ENCODE data around the gene RUVBL2.

DNA sequence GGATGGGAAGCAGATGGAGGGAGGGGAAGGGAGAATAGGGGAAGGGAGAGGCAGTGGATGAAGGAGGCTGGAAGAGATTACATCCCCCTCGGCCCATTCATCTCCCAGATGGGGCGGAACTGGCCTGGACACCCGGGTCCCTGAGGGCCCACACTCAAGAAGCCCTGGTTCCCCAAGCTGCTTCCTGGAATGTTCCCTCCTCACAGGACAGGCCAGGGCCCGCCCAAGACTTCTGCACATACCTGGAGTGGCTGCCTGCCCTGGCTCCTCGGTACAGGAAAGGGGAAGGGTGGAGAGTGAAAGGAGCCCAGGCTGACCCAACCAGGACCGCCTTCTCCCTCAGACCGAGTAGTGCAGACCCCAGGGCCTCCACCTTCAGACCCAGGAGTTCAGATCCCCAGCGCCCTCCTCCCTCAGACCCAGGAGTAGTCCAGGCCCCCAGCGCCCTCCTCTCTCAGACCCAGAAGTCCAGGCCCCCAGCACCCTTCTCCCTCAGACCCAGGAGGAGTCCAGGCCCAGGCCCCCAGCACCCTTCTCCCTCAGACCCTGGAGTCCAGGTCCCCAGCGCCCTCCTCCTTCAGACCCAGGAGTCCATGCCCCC is 70.4 kb downstream of the RUVBL2 start:
- TF ChIP-seq, protein P1, sequence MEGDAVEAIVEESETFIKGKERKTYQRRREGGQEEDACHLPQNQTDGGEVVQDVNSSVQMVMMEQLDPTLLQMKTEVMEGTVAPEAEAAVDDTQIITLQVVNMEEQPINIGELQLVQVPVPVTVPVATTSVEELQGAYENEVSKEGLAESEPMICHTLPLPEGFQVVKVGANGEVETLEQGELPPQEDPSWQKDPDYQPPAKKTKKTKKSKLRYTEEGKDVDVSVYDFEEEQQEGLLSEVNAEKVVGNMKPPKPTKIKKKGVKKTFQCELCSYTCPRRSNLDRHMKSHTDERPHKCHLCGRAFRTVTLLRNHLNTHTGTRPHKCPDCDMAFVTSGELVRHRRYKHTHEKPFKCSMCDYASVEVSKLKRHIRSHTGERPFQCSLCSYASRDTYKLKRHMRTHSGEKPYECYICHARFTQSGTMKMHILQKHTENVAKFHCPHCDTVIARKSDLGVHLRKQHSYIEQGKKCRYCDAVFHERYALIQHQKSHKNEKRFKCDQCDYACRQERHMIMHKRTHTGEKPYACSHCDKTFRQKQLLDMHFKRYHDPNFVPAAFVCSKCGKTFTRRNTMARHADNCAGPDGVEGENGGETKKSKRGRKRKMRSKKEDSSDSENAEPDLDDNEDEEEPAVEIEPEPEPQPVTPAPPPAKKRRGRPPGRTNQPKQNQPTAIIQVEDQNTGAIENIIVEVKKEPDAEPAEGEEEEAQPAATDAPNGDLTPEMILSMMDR (IDR thresholded peaks at IDR 0.05), result no peak
- TF ChIP-seq ZFX (IDR thresholded peaks at IDR 0.05; ENCODE audit: borderline replicate concordance), result no peak
